Left renal cortex interstitium (tissue), 4 donors: ENCODE results near the gene KAZN. TPM values are rescaled to one million over a fixed set of nuclear protein-coding genes. Genes with fewer than 3 reads are reported as not detected.

Source experiments
- DNase-seq, 4 donors: peaks; one replicate each; pipeline ENCODE4 v3.0.0-alpha.2; 2013; ENCODE audit warnings: low read depth in 4 of 4, low spot score in 2 of 4, missing footprints in 1 of 4
- polyA plus RNA-seq, 4 donors: library from polyadenylated mRNA; unstranded; fragments of 120-200 nt; gene quantifications; one replicate each; pipeline ENCODE4 v1.2.1, GENCODE V29; 2013; ENCODE audit not compliant: insufficient read length in 4 of 4

KAZN gene
- polyA plus RNA-seq, 4 donors, result 33.0 to 47.4 (median 37.7) TPM

- no peak for DNase-seq
Measured at GRCh38 chr1:14611792-14612191, 13.3 kb downstream of the KAZN start.

- DNase-seq, result no peak
Measured at GRCh38 chr1:14612256-14612655, 13.8 kb downstream of the KAZN start.

GRCh38 chr1:14613926-14614325 lies 15.4 kb downstream of the KAZN start:
- DNase-seq, result no peak

- DNase-seq, result no peak
Measured at GRCh38 chr1:14614341-14614740, 15.9 kb downstream of the KAZN start.

- no peak for DNase-seq
Measured at GRCh38 chr1:14615549-14616218, 17.2 kb downstream of the KAZN start.

GRCh38 chr1:14616632-14617396 lies 18.3 kb downstream of the KAZN start:
- no peak for DNase-seq

- DNase-seq, result no peak
Measured at GRCh38 chr1:14617791-14618190, 19.3 kb downstream of the KAZN start.

- DNase-seq, result no peak
Measured at GRCh38 chr1:14620941-14621340, 22.5 kb downstream of the KAZN start.

GRCh38 chr1:14623090-14623489 lies 24.6 kb downstream of the KAZN start:
- DNase-seq, result no peak

GRCh38 chr1:14624941-14625340 lies 26.5 kb downstream of the KAZN start:
- DNase-seq, result no peak

- no peak for DNase-seq
Measured at GRCh38 chr1:14625572-14625971, 27.1 kb downstream of the KAZN start.

- DNase-seq, result no peak
Measured at GRCh38 chr1:14625996-14626395, 27.5 kb downstream of the KAZN start.

GRCh38 chr1:14626869-14627607 lies 28.6 kb downstream of the KAZN start:
- peak in 1 of 4 donors; percentile 33 for DNase-seq

GRCh38 chr1:14627608-14628489 lies 29.4 kb downstream of the KAZN start:
- peak in 1 of 4 donors; percentile 44 for DNase-seq

- DNase-seq, result no peak
Measured at GRCh38 chr1:14629363-14630014, 31.0 kb downstream of the KAZN start.

GRCh38 chr1:14630986-14631385 lies 32.5 kb downstream of the KAZN start:
- DNase-seq, result no peak

GRCh38 chr1:14631421-14631820 lies 32.9 kb downstream of the KAZN start:
- no peak for DNase-seq

GRCh38 chr1:14634486-14634885 lies 36.0 kb downstream of the KAZN start:
- DNase-seq, result no peak

- DNase-seq, result no peak
Measured at GRCh38 chr1:14635421-14635820, 36.9 kb downstream of the KAZN start.
